HCT116 (cell line): ENCODE data around the gene ENGASE.

Experiments
- CEBPB ChIP-seq: IDR thresholded peaks from 2 replicates; pipeline ENCODE4 v1.6.1; 2012; ENCODE audit warnings: low read depth
- EZH2 ChIP-seq: fragments of 200-600 bp; sonication (generic); IDR thresholded peaks from 2 replicates; pipeline ENCODE4 v1.6.1; 2017; ENCODE audit warnings: antibody characterized with exemption, mixed run types
- POLR2A ChIP-seq: IDR thresholded peaks from 2 replicates; pipeline ENCODE4 v1.7.0; 2011; ENCODE audit warnings: borderline replicate concordance; ENCODE audit not compliant: insufficient read depth, insufficient read length; ENCODE audit errors: extremely low read depth
- POLR2AphosphoS5 ChIP-seq: IDR thresholded peaks from 2 replicates; pipeline ENCODE4 v1.6.1; 2011; ENCODE audit warnings: mild to moderate bottlenecking, low read depth, low read length, moderate library complexity
- RAD21 ChIP-seq: IDR thresholded peaks from 2 replicates; pipeline ENCODE4 v1.6.1; 2012; ENCODE audit warnings: low read depth, mild to moderate bottlenecking
- SIN3A ChIP-seq: IDR thresholded peaks from 2 replicates; pipeline ENCODE4 v1.6.1; 2012; ENCODE audit warnings: low read depth
- YY1 ChIP-seq: IDR thresholded peaks from 2 replicates; pipeline ENCODE4 v1.6.1; 2011; ENCODE audit warnings: low read length, low read depth, moderate library complexity, mild to moderate bottlenecking; ENCODE audit not compliant: insufficient replicate concordance; ENCODE audit errors: extremely low read depth
- ZFX ChIP-seq: fragments of 450-650 bp; IDR thresholded peaks from 2 replicates; pipeline ENCODE4 v1.6.1; 2017
- ZNF274 ChIP-seq: fragments of 200-500 bp; sonication (Bioruptor generic); IDR thresholded peaks from 2 replicates; pipeline ENCODE4 v1.6.1; 2014; ENCODE audit warnings: mild to moderate bottlenecking, low read depth, low read length, inconsistent platforms
- TF ChIP-seq, protein P1 (sequence below), 3 experiments: fragments of 200-600 bp in 1 of 3; sonication (generic) in 1 of 3; IDR thresholded peaks in 2 of 3; conservative IDR thresholded peaks in 1 of 3; 2 replicates each; pipeline ENCODE4 v1.5.1; 2012 to 2017; ENCODE audit warnings: low read depth in 2 of 3, low read length in 2 of 3, antibody characterized with exemption in 1 of 3, borderline replicate concordance in 1 of 3, control low read depth in 1 of 3, mild to moderate bottlenecking in 1 of 3, mixed read lengths in 1 of 3, mixed run types in 1 of 3, moderate library complexity in 1 of 3; ENCODE audit not compliant: insufficient read depth in 1 of 3
- TF ChIP-seq, protein P2 (sequence below): IDR thresholded peaks from 2 replicates; pipeline ENCODE4 v1.6.1; 2012
- TF ChIP-seq, protein P3 (sequence below): IDR thresholded peaks from 2 replicates; pipeline ENCODE4 v1.6.1; 2012
- TF ChIP-seq, protein P4 (sequence below): IDR thresholded peaks from 2 replicates; pipeline ENCODE4 v1.6.1; 2012; ENCODE audit warnings: low read depth

- TF ChIP-seq, protein P1, sequence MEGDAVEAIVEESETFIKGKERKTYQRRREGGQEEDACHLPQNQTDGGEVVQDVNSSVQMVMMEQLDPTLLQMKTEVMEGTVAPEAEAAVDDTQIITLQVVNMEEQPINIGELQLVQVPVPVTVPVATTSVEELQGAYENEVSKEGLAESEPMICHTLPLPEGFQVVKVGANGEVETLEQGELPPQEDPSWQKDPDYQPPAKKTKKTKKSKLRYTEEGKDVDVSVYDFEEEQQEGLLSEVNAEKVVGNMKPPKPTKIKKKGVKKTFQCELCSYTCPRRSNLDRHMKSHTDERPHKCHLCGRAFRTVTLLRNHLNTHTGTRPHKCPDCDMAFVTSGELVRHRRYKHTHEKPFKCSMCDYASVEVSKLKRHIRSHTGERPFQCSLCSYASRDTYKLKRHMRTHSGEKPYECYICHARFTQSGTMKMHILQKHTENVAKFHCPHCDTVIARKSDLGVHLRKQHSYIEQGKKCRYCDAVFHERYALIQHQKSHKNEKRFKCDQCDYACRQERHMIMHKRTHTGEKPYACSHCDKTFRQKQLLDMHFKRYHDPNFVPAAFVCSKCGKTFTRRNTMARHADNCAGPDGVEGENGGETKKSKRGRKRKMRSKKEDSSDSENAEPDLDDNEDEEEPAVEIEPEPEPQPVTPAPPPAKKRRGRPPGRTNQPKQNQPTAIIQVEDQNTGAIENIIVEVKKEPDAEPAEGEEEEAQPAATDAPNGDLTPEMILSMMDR (IDR thresholded peaks at IDR 0.05 in 2 of 3, conservative IDR thresholded peaks at IDR 0.05 in 1 of 3; ENCODE audit: borderline replicate concordance in 1 of 3, insufficient read depth in 1 of 3, low read depth in 2 of 3, low read length in 2 of 3), result no peak
- TF ChIP-seq RAD21 (no peak), POLR2A (no peak), POLR2AphosphoS5 (no peak), CEBPB (no peak), EZH2 (no peak), SIN3A (no peak), ZNF274 (no peak), YY1 (no peak), ZFX (no peak)
- TF ChIP-seq, protein P2, sequence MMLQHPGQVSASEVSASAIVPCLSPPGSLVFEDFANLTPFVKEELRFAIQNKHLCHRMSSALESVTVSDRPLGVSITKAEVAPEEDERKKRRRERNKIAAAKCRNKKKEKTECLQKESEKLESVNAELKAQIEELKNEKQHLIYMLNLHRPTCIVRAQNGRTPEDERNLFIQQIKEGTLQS, result no peak
- TF ChIP-seq, protein P3, sequence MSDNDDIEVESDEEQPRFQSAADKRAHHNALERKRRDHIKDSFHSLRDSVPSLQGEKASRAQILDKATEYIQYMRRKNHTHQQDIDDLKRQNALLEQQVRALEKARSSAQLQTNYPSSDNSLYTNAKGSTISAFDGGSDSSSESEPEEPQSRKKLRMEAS, result no peak
- TF ChIP-seq, protein P4, sequence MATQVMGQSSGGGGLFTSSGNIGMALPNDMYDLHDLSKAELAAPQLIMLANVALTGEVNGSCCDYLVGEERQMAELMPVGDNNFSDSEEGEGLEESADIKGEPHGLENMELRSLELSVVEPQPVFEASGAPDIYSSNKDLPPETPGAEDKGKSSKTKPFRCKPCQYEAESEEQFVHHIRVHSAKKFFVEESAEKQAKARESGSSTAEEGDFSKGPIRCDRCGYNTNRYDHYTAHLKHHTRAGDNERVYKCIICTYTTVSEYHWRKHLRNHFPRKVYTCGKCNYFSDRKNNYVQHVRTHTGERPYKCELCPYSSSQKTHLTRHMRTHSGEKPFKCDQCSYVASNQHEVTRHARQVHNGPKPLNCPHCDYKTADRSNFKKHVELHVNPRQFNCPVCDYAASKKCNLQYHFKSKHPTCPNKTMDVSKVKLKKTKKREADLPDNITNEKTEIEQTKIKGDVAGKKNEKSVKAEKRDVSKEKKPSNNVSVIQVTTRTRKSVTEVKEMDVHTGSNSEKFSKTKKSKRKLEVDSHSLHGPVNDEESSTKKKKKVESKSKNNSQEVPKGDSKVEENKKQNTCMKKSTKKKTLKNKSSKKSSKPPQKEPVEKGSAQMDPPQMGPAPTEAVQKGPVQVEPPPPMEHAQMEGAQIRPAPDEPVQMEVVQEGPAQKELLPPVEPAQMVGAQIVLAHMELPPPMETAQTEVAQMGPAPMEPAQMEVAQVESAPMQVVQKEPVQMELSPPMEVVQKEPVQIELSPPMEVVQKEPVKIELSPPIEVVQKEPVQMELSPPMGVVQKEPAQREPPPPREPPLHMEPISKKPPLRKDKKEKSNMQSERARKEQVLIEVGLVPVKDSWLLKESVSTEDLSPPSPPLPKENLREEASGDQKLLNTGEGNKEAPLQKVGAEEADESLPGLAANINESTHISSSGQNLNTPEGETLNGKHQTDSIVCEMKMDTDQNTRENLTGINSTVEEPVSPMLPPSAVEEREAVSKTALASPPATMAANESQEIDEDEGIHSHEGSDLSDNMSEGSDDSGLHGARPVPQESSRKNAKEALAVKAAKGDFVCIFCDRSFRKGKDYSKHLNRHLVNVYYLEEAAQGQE, result no peak
Measured at GRCh38 chr17:79085154-79085920, 10.7 kb downstream of the ENGASE start.
